OCI-LY7 (cell line): ENCODE results near the gene WRAP73.

Source experiments
- EZH2phosphoT487 ChIP-seq: fragments of 200-600 bp; sonication (generic); IDR thresholded peaks from 2 replicates; pipeline ENCODE4 v1.6.1; 2018; ENCODE audit warnings: low read depth, borderline replicate concordance, mild to moderate bottlenecking, mixed run types, antibody characterized with exemption, low read length, moderate library complexity, mixed read lengths
- TF ChIP-seq, protein P1 (sequence below): fragments of 200-600 bp; sonication (generic); conservative IDR thresholded peaks from 2 replicates; pipeline ENCODE4 v1.5.1; 2014; ENCODE audit warnings: mild to moderate bottlenecking, antibody characterized with exemption, low read length, moderate library complexity, mixed read lengths

DNA sequence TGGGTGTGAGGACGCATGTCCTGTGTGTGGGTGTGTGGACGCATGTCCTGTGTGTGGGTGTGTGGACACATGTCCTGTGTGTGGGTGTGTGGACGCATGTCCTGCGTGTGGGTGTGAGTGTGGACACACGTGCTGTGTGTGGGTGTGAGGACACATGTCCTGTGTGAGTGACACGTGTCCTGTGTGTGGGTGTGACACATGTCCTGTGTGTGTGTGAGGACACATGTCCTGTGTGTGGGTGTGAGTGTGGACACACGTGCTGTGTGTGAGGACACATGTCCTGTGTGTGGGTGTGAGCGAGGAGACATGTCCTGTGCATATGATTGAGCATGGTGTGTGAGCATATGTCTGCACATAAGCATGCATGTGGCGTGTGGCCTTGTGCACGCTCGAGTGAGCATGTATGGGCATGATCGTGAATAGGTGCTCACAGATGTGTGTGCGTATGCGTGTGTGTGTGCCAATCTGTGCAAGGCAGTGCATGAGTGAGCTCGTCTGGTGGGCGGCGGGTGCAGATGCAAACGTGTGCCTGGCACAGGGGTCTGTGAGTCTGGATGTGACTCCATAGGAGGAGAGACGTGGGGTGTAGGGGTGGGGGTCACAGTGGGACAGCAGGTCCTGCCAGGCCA is 63.8 kb downstream of the WRAP73 start:
- TF ChIP-seq, protein P1, sequence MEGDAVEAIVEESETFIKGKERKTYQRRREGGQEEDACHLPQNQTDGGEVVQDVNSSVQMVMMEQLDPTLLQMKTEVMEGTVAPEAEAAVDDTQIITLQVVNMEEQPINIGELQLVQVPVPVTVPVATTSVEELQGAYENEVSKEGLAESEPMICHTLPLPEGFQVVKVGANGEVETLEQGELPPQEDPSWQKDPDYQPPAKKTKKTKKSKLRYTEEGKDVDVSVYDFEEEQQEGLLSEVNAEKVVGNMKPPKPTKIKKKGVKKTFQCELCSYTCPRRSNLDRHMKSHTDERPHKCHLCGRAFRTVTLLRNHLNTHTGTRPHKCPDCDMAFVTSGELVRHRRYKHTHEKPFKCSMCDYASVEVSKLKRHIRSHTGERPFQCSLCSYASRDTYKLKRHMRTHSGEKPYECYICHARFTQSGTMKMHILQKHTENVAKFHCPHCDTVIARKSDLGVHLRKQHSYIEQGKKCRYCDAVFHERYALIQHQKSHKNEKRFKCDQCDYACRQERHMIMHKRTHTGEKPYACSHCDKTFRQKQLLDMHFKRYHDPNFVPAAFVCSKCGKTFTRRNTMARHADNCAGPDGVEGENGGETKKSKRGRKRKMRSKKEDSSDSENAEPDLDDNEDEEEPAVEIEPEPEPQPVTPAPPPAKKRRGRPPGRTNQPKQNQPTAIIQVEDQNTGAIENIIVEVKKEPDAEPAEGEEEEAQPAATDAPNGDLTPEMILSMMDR, result no peak
- TF ChIP-seq EZH2phosphoT487, result no peak
